ENCODE data around the gene BRWD1.

The BRWD1 gene

DNA sequence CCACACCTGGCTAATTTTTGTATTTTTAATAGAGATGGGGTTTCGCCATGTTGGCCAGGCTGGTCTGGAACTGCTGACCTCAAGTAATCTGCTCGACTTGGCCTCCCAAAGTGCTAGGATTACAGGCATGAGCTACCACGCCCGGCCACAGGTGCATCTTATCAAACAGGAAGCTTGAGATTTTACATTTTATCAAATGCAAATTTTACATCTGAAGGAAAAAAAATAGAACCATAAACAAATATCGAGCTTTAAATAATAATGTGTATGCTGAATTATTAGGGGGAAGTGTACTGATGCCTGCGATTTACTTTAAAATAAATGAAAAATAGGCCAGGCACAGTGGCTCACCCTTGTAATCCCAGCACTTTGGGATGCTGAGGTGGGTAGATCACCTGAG lies 16.6 kb upstream of the BRWD1 start:
- H3K4me1 ChIP-seq (ENCODE audit: low read depth, poor library complexity, severe bottlenecking) = no peaks in the 10 kb centered on the region
- no peak overlapping the region for H3K4me3 ChIP-seq (IDR thresholded peaks at IDR 0.05; ENCODE audit: insufficient read depth, low read depth, low read length)
- no peaks in the 10 kb centered on the region for H3K79me2 ChIP-seq (ENCODE audit: insufficient read depth, low read depth)
- H3K4me2 ChIP-seq = no peak overlapping the region
- H3K9ac ChIP-seq = no peak overlapping the region
- H3K27me3 ChIP-seq (ENCODE audit: insufficient read depth, low read depth) = no peaks in the 10 kb centered on the region
- TF ChIP-seq, protein P1, sequence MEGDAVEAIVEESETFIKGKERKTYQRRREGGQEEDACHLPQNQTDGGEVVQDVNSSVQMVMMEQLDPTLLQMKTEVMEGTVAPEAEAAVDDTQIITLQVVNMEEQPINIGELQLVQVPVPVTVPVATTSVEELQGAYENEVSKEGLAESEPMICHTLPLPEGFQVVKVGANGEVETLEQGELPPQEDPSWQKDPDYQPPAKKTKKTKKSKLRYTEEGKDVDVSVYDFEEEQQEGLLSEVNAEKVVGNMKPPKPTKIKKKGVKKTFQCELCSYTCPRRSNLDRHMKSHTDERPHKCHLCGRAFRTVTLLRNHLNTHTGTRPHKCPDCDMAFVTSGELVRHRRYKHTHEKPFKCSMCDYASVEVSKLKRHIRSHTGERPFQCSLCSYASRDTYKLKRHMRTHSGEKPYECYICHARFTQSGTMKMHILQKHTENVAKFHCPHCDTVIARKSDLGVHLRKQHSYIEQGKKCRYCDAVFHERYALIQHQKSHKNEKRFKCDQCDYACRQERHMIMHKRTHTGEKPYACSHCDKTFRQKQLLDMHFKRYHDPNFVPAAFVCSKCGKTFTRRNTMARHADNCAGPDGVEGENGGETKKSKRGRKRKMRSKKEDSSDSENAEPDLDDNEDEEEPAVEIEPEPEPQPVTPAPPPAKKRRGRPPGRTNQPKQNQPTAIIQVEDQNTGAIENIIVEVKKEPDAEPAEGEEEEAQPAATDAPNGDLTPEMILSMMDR (conservative IDR thresholded peaks at IDR 0.05; ENCODE audit: low read depth, low read length) = no peak
- H3K36me3 ChIP-seq (ENCODE audit: insufficient read depth) = no peaks in the 10 kb centered on the region
- no peak overlapping the region for H2AFZ ChIP-seq (ENCODE audit: low read depth)
- H3K27ac ChIP-seq = no peak overlapping the region
- H4K20me1 ChIP-seq (ENCODE audit: insufficient read depth) = no peaks in the 10 kb centered on the region

DNA sequence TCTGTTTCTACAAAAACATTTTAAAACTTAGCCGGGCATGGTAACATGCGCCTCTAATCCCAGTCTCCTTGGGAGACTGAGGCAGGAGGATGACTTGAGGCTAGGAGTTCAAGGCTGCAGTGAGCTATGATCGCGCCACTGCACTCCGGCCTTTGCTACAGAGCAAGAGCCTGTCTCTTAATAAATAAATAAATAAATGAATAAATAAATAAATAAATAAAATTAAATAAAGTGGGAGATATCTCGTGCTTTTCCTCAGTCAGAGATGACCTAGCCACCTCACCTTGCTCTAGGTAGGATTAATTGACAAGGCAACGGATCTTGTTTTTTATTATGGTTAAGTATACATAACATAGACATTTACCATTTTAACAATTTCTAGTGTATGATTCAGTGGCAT lies 14.3 kb upstream of the BRWD1 start:
- Histone ChIP-seq H3K9ac (no peak overlapping the region), H3K4me2 (no peak overlapping the region), H3K79me2 (ENCODE audit: insufficient read depth, low read depth) (no peaks in the 10 kb centered on the region), H2AFZ (ENCODE audit: low read depth) (no peak overlapping the region), H3K4me1 (ENCODE audit: low read depth, poor library complexity, severe bottlenecking) (no peaks in the 10 kb centered on the region), H4K20me1 (ENCODE audit: insufficient read depth) (no peaks in the 10 kb centered on the region), H3K36me3 (ENCODE audit: insufficient read depth) (no peaks in the 10 kb centered on the region), H3K27ac (no peak overlapping the region), H3K4me3 (IDR thresholded peaks at IDR 0.05; ENCODE audit: insufficient read depth, low read depth, low read length) (no peak overlapping the region), H3K27me3 (ENCODE audit: insufficient read depth, low read depth) (no peaks in the 10 kb centered on the region)
- TF ChIP-seq, protein P1 (conservative IDR thresholded peaks at IDR 0.05; ENCODE audit: low read depth, low read length) = no peak

DNA sequence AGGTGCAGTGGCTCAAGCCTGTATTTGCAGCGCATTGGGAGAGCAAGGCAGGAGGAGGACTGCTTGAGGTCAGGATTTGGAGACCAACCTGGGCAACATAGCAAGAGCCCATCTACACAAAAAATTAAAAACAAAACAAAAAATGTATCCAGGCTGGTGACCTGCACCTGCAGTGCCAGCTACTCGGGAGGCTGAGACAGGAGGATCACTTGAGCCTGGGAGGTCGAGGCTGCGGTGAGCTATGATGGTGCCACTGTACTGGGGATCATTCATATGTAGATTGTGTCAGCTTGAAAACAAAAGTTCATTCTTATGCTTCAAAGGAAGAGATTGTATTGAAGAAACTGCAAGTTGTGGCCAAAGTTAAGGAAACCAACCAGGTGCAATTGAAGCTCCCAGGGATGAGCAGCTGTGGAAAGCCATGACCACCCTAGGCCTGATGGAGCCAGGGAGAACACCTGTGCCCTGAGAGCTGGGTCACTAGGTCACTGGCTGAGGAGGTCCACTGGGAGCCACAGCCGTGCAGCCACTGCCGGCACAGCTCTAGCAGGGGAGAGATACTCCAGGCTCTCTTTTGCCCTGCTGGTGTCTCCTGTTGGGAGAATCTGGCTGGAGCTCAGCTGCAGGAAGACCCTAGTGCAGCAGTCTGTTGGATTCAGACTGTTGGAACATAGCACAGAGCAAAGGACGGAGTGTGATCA lies 13.3 kb upstream of the BRWD1 start:
- Histone ChIP-seq H3K36me3 (ENCODE audit: insufficient read depth) (no peaks in the 10 kb centered on the region), H3K27ac (no peak overlapping the region)

DNA sequence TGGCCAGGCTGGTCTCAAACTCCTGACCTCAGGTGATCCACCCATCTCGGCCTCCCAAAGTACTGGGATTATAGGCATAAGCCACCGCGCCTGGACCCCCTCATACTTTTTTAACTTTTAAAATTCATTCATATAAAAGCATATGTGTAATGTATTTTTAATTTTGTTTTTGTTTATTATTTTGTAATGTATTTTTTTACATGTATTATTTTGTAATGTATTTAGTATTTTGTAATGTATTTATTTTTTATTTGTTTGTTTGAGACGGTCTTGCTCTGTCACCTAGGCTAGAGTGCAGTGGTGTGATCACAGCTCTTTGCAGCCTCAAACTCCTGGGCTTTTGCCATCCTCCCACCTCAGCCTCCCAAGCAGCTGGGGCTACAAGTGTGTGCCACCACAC lies 12.0 kb upstream of the BRWD1 start:
- Histone ChIP-seq H4K20me1 (ENCODE audit: insufficient read depth) (no peaks in the 10 kb centered on the region), H2AFZ (ENCODE audit: low read depth) (no peak overlapping the region), H3K79me2 (ENCODE audit: insufficient read depth, low read depth) (no peaks in the 10 kb centered on the region), H3K4me2 (no peak overlapping the region), H3K4me3 (IDR thresholded peaks at IDR 0.05; ENCODE audit: insufficient read depth, low read depth, low read length) (no peak overlapping the region), H3K27ac (no peak overlapping the region), H3K4me1 (ENCODE audit: low read depth, poor library complexity, severe bottlenecking) (no peaks in the 10 kb centered on the region), H3K27me3 (ENCODE audit: insufficient read depth, low read depth) (no peaks in the 10 kb centered on the region), H3K36me3 (ENCODE audit: insufficient read depth) (no peaks in the 10 kb centered on the region), H3K9ac (no peak overlapping the region)
- TF ChIP-seq, protein P1 (conservative IDR thresholded peaks at IDR 0.05; ENCODE audit: low read depth, low read length) = no peak

More for the DNA sequence above, 13.3 kb upstream of the BRWD1 start:
- H3K9ac ChIP-seq = no peak overlapping the region
- no peak overlapping the region for H2AFZ ChIP-seq (ENCODE audit: low read depth)
- H3K27me3 ChIP-seq (ENCODE audit: insufficient read depth, low read depth) = no peaks in the 10 kb centered on the region
- no peak overlapping the region for H3K4me3 ChIP-seq (IDR thresholded peaks at IDR 0.05; ENCODE audit: insufficient read depth, low read depth, low read length)
- TF ChIP-seq, protein P1 (conservative IDR thresholded peaks at IDR 0.05; ENCODE audit: low read depth, low read length) = no peak
- H3K4me2 ChIP-seq = no peak overlapping the region
- H3K79me2 ChIP-seq (ENCODE audit: insufficient read depth, low read depth) = no peaks in the 10 kb centered on the region
- no peaks in the 10 kb centered on the region for H4K20me1 ChIP-seq (ENCODE audit: insufficient read depth)
- H3K4me1 ChIP-seq (ENCODE audit: low read depth, poor library complexity, severe bottlenecking) = no peaks in the 10 kb centered on the region

Measured in KMS-11 (cell line).